GM23248 (cell line): ENCODE data around the gene ERG. TPM values are rescaled to one million over a fixed set of nuclear protein-coding genes. Genes with fewer than 3 reads are reported as not detected.

Experiments
- DNase-seq: peaks from one replicate; pipeline ENCODE4 v3.0.0-alpha.2; 2015
- H2AFZ ChIP-seq: fragments of 200-600 bp; sonication (generic); 2 replicates; pipeline ENCODE4 v1.6.1; 2016; ENCODE audit warnings: antibody characterized with exemption
- H3F3A ChIP-seq: fragments of 200-600 bp; sonication (generic); 2 replicates; pipeline ENCODE4 v1.6.1; 2016; ENCODE audit warnings: mild to moderate bottlenecking, antibody characterized with exemption, mixed run types; ENCODE audit not compliant: insufficient read depth
- H3K27ac ChIP-seq: fragments of 200-600 bp; sonication (generic); 2 replicates; pipeline ENCODE4 v1.5.1; 2016; ENCODE audit warnings: mild to moderate bottlenecking
- H3K27me3 ChIP-seq: fragments of 200-600 bp; sonication (generic); replicated peaks from 2 replicates; pipeline ENCODE4 v1.6.1; 2016; ENCODE audit warnings: mild to moderate bottlenecking; ENCODE audit not compliant: insufficient read depth
- H3K36me3 ChIP-seq: fragments of 200-600 bp; sonication (generic); 2 replicates; pipeline ENCODE4 v1.6.1; 2016; ENCODE audit warnings: low read depth, mild to moderate bottlenecking
- H3K4me1 ChIP-seq: fragments of 200-600 bp; sonication (generic); 2 replicates; pipeline ENCODE4 v1.6.1; 2016; ENCODE audit warnings: mild to moderate bottlenecking; ENCODE audit not compliant: insufficient read depth
- H3K4me2 ChIP-seq: fragments of 200-600 bp; sonication (generic); one replicate; pipeline ENCODE4 v1.6.1; 2016; ENCODE audit warnings: mild to moderate bottlenecking; ENCODE audit not compliant: unreplicated experiment
- H3K4me3 ChIP-seq: fragments of 200-600 bp; sonication (generic); 2 replicates; pipeline ENCODE4 v1.5.1; 2016; ENCODE audit warnings: mild to moderate bottlenecking
- H3K79me2 ChIP-seq: fragments of 200-600 bp; sonication (generic); 2 replicates; pipeline ENCODE4 v1.6.1; 2016; ENCODE audit warnings: mild to moderate bottlenecking; ENCODE audit not compliant: insufficient read depth
- H3K9ac ChIP-seq: fragments of 200-600 bp; sonication (generic); 2 replicates; pipeline ENCODE4 v1.6.1; 2016; ENCODE audit warnings: mild to moderate bottlenecking
- H3K9me2 ChIP-seq: fragments of 200-600 bp; sonication (generic); 2 replicates; pipeline ENCODE4 v1.6.1; 2016; ENCODE audit warnings: mixed run types, mild to moderate bottlenecking, moderate library complexity; ENCODE audit not compliant: insufficient read depth
- H3K9me3 ChIP-seq: fragments of 200-600 bp; sonication (generic); one replicate; pipeline ENCODE4 v1.6.1; 2017; ENCODE audit warnings: low read depth
- H4K20me1 ChIP-seq: fragments of 200-600 bp; sonication (generic); 2 replicates; pipeline ENCODE4 v1.6.0; 2016; ENCODE audit not compliant: insufficient read depth
- EZH2 ChIP-seq: fragments of 200-600 bp; sonication (generic); IDR thresholded peaks from 2 replicates; pipeline ENCODE4 v1.6.1; 2018; ENCODE audit warnings: antibody characterized with exemption, mild to moderate bottlenecking; ENCODE audit not compliant: insufficient read depth, poor library complexity, severe bottlenecking
- EZH2phosphoT487 ChIP-seq: fragments of 200-600 bp; sonication (generic); IDR thresholded peaks from 2 replicates; pipeline ENCODE4 v1.6.1; 2018; ENCODE audit warnings: antibody characterized with exemption, moderate library complexity, mild to moderate bottlenecking, low read depth; ENCODE audit not compliant: insufficient read depth
- whole genome bisulfite sequencing, 2 experiments: methylation state at CpG; one replicate each; pipeline ENCODE4 v1.1.6; 2015 to 2017; ENCODE audit warnings: low lambda C conversion rate in 2 of 2, low coverage in 1 of 2; ENCODE audit errors: missing lambda C conversion rate in 2 of 2; 5-methylcytosine and 5-hydroxymethylcytosine counted together
- in situ Hi-C: fragments of 300-500 bp; cut with MboI; formaldehyde crosslinking; loops from 2 replicates; pipeline ENCODE4 v1.15.0; 2020
- polyA plus RNA-seq: library from polyadenylated mRNA; unstranded; fragments of >200 nt; fragmentation: Nextera tagmentation; extraction: Ambion mirVana; gene quantifications from 2 replicates; pipeline ENCODE4 v1.2.1, GENCODE V29; 2016
- total RNA-seq: library from RNA; depleted of rRNA; stranded (reverse); fragments of >200 nt; shearing (Covaris generic); gene quantifications from 2 replicates; pipeline ENCODE4 v1.2.3, GENCODE V29; 2014

Gene ERG
- total and polyA plus RNA-seq, 2 experiments from 2014 or later = 0.76 to 1.3 TPM

DNA sequence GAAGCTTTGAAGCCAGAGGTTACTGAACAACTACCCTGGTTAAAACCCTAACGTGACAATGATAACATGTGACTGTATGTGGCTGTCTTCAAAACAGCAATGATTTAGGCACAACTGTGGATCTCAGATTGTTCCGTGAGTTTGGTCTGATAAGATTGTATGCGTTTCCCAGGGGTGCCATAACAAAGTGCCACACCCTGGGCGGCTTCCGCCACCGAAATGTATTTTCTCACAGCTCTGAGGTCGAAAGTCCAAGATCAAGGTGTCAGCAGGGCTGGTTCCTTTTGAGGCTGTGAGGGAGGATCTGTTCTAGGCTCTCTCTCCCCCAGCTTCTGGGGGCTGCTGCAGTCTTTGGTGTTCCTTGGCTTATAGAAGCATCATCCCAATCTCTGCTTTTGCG lies 29.5 kb upstream of the ERG start:
- H3K9me2 ChIP-seq = no peaks in the 10 kb centered on the region
- H3K4me3 ChIP-seq = no peak overlapping the region
- H2AFZ ChIP-seq = no peak overlapping the region
- in situ Hi-C loops = no loop called here
- H3K27ac ChIP-seq = no peak overlapping the region
- peaks cover 8% of the 10 kb centered on the region for H3K4me1 ChIP-seq
- 84% methylated on average over 8 of the region's 8 CpGs for WGBS, 2 experiments
- H3K79me2 ChIP-seq = no peaks in the 10 kb centered on the region
- H3K9ac ChIP-seq = no peak overlapping the region
- no peaks in the 10 kb centered on the region for H3K36me3 ChIP-seq
- no peak for DNase-seq
- H3K4me2 ChIP-seq = no peak overlapping the region
- H3K9me3 ChIP-seq = no peaks in the 10 kb centered on the region
- peaks cover 13% of the 10 kb centered on the region for H3F3A ChIP-seq
- TF ChIP-seq EZH2phosphoT487 = no peak
- no peak for TF ChIP-seq EZH2
- no peaks in the 10 kb centered on the region for H4K20me1 ChIP-seq
- H3K27me3 ChIP-seq = no peaks in the 10 kb centered on the region

DNA sequence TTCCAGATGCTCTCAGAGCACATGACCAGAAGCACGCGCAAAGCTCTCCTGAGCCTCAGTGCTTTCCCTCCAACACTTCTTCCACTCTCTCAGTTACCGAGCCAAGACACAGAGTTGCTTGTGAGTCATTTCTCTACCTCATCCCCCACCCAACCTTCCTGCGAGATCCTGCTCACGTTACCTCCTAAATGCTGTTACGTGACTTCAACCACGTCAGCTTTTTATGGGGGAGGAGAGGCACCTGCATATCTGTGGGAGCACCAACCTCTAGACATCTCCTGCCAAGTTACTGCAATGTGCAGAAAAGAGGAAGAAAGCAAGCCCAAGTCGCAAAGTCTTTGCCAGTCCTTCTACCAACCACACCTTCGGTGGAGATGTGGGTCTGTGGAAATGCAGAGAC lies 27.2 kb upstream of the ERG start:
- Histone ChIP-seq H3K9ac (no peak overlapping the region), H3K27ac (no peak overlapping the region), H3K36me3 (no peaks in the 10 kb centered on the region), H3K79me2 (no peaks in the 10 kb centered on the region), H3K4me2 (no peak overlapping the region), H2AFZ (no peak overlapping the region), H3F3A (0 out of 2 replicates have a peak, but pooled peaks cover 3% of the 10 kb centered on the region), H3K4me1 (no peaks in the 10 kb centered on the region), H3K9me3 (no peaks in the 10 kb centered on the region), H3K4me3 (no peak overlapping the region), H3K9me2 (no peaks in the 10 kb centered on the region), H3K27me3 (0 out of 2 replicates have a peak, but pooled peaks cover 5% of the 10 kb centered on the region), H4K20me1 (no peaks in the 10 kb centered on the region)
- 86 to 92% methylated on average over 9 of the region's 9 CpGs for WGBS, 2 experiments
- DNase-seq = no peak
- TF ChIP-seq EZH2 (no peak), EZH2phosphoT487 (no peak)
- in situ Hi-C loops = no loop called here

DNA sequence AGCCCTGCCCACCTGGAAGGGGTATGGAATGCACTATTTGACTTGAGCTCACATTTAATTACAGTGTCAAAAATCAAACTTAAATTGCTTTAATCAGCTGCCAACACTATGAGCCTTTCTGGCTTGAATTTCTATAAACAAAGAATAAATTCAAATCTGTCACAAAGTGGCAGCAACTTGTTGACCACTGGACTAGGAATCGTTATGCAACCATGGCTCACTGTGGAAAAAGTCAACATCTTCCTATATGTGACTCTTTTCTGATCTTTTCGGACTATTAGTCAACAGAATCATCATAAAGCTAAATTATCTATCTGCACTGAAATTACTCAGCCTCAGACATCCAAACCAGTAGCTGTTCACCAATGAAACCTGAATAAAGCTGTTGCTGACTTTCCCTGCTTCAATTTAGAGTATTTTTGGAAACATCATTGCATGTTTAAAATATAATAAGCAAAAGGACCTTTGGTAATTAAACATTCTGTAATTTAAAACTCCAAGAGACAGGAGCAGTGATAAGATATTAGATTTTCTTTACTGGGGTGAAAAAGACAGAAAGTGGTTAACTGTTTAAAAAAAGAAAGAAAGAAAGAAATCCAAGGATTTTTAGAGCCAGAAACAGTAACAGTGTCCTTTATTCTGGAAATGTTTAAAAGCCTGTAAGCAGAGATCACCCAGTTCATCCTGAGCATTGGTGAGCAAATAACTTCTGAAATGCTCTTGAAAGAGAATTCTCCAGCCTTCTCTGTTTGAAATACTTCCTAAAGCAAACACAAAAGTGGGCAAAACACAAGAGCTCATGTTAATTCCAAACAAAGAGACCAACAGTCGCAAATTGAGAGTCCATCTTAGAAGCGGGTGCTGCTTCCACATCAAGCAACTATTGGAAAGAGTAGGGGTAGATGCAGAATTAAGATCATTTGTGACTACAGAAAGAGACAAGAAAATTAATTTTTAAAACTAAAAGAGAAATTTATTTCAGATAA lies 26.2 kb upstream of the ERG start:
- Histone ChIP-seq H3F3A (no peaks in the 10 kb centered on the region), H3K79me2 (no peaks in the 10 kb centered on the region), H3K27me3 (0 out of 2 replicates have a peak, but pooled peaks cover 5% of the 10 kb centered on the region), H3K27ac (no peak overlapping the region), H3K9me2 (no peaks in the 10 kb centered on the region), H3K9me3 (no peaks in the 10 kb centered on the region), H3K4me2 (no peak overlapping the region), H3K4me1 (no peaks in the 10 kb centered on the region), H3K9ac (no peak overlapping the region), H3K4me3 (no peak overlapping the region), H3K36me3 (no peaks in the 10 kb centered on the region), H4K20me1 (no peaks in the 10 kb centered on the region), H2AFZ (no peak overlapping the region)
- TF ChIP-seq EZH2 = no peak
- no peak for TF ChIP-seq EZH2phosphoT487
- DNase-seq = no peak
- WGBS, 2 experiments = 77 to 82% methylated on average over 4 of the region's 4 CpGs
- in situ Hi-C loops = no loop called here

DNA sequence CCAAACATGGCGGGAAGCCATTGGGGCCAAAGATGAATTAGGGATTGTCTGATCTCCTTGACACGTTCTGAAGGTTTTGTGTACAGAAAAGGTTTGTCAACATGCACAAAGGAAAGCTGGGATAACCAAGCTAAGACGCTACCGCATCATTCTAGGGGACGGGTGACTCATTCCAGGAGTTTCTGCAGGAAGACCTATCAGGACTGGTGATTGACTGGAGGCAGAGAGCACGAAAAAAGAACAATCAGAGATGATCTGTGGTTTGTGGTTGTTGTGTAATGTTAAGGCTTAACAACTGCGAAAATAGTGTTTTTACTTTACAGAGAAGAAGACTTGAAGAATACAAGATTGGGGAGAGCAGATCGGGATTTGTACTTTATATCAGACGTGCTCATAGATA lies 22.2 kb upstream of the ERG start:
- 0 out of 2 replicates have a peak, but pooled peaks cover 5% of the 10 kb centered on the region for H3K27me3 ChIP-seq
- H3K79me2 ChIP-seq = no peaks in the 10 kb centered on the region
- in situ Hi-C loops = no loop called here
- H3K4me3 ChIP-seq = no peak overlapping the region
- no peaks in the 10 kb centered on the region for H3K4me1 ChIP-seq
- no peaks in the 10 kb centered on the region for H4K20me1 ChIP-seq
- no peak for DNase-seq
- 80% methylated on average over 9 of the region's 9 CpGs for WGBS, 2 experiments
- H2AFZ ChIP-seq = no peak overlapping the region
- H3F3A ChIP-seq = no peaks in the 10 kb centered on the region
- TF ChIP-seq EZH2phosphoT487 (no peak), EZH2 (no peak)
- no peaks in the 10 kb centered on the region for H3K9me2 ChIP-seq
- H3K4me2 ChIP-seq = no peak overlapping the region
- H3K9ac ChIP-seq = no peak overlapping the region
- H3K9me3 ChIP-seq = no peaks in the 10 kb centered on the region
- H3K27ac ChIP-seq = no peak overlapping the region
- no peaks in the 10 kb centered on the region for H3K36me3 ChIP-seq
